Fibroblast of peridontal ligament (primary cell): ENCODE measurements around the gene PJA2.
"Not testable (repeated sequence)": the region's sequence is repeated elsewhere in the genome, so short reads cannot be mapped to it uniquely, and the experiment has no call there.

ENCODE experiments used
- DNase-seq: peaks from one replicate; pipeline ENCODE4 v3.0.0-alpha.2; 2010; ENCODE audit errors: extremely low read depth

Gene PJA2

GRCh38 chr5:109309326-109310063 is 100.3 kb downstream of the PJA2 start:
- no peak for DNase-seq

GRCh38 chr5:109307951-109308350 is 101.8 kb downstream of the PJA2 start:
- no peak for DNase-seq

GRCh38 chr5:109307456-109307855 is 102.3 kb downstream of the PJA2 start:
- no peak for DNase-seq

GRCh38 chr5:109305352-109305751 is 104.4 kb downstream of the PJA2 start:
- no peak for DNase-seq

- DNase-seq: no peak
These were observed 105.5 kb downstream of the PJA2 start for GRCh38 chr5:109304309-109304708.

DNA sequence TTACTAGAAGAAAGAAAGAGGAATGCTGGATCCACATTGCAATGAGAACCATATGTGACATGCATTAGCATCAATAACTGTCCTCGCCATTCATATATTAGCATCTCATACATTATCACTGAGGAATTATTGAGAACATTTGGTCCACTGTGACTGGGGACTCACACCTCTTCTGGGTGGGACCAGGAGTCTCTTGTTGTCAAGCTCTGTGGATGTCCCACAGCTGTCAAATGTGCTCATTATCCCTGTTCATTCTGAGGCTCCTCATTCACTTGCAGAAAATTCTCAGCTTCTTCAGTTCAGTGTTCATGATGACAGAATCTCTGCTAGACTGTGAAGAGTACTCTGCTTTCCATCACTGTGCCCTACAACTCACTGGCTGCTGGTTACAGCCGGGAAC is 109.4 kb downstream of the PJA2 start:
- DNase-seq: no peak

DNA sequence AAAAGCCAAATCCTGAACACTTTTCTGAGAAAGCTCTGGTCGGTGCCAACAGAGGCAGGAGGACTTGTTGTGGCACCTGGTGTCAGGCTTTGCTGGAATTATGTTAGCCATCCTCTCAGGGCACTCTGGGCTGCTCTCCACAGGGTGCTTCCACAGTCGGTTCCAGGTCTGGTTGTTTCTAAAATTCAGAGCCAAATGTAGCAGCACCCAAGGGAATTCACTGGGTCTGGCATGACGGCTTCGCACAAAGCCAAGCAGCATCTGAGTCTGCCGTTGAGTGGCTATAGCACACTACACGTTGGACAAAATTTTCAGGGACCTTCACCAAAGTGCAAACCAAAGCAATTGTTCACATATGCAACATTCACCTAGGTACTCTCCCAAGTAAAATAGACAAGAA is 110.2 kb downstream of the PJA2 start:
- no peak for DNase-seq

DNA sequence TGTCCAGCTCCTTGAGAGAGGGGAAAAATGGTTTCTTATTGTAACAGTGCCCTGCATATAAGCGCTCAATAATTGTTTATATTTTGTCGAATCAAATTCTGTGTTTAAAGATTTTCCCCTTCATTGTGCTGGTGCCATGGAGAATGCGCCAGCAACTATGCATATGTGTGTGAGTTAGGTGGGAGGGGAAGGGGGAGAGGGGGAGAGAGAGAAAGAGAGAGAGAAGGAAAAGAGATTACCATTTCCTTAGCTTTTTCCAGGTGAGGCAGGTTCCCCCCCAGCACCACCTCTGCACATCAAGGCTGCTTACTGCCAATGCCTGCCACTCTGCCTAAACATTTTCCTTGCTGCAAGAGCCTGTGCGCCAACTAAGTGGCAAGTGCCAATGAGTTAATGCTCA is 111.0 kb downstream of the PJA2 start:
- DNase-seq: no peak

DNA sequence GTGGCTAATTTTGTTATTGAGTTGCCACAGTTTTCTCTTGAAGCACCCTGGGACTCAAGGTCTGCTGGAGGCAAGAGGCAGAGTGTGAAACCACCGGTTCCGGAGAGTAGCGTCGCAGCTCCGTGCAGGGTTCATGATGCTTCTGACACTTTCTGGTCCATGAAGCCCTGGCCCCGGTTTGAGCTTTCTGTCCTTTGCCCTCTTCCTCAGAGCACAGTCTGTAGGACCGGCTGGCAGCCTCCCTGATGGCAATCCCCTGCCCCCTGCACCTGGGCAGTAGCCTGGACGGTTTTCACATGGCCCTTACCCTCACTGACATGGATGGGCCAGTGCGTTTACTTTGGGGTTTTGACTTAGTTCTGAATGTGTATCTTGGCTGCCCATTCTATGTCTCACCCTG is 111.9 kb downstream of the PJA2 start:
- no peak for DNase-seq

DNA sequence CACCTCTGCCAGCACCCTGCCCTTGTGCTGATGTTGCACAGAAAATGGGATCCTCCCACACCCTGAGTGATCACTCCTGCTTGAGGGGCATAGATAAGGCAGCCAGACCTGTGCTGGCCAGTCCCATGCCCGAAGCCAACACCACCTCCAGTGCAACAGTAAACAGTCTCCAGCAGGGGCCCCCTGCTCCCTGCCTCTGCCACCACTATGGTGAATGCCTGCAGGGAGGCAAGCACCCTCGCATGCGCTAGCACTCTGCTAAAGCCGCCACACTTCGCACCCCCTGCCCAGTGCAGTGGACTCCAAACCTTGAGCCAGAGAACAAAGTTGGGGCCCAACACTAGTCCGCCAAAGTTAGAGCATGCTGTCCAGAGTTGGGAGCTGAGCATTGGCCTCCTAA is 118.7 kb downstream of the PJA2 start:
- DNase-seq: no peak

DNA sequence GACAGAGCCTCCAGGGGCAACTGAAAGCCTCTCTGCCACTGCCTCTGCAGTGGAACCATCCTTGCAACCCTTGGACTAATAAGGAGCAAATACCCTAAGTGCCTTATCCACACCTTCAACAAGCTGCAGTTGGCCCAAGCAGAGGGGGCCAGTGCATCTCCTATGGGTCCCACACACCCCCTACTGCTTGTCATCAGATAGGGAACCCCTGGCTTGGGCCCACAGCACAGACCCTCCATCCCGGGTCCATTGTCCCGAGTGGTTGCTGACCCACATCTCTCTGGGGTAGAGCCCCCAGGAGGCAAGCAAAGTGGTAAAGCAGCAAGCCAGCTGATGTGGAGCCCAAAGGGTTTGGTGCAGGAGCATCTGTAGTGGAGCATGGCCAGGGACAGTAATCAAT is 119.5 kb downstream of the PJA2 start:
- no peak for DNase-seq

GRCh38 chr5:109286628-109287027 is 123.1 kb downstream of the PJA2 start:
- not testable (repeated sequence) for DNase-seq
